ENCODE data around the gene KDM2A.

DNA sequence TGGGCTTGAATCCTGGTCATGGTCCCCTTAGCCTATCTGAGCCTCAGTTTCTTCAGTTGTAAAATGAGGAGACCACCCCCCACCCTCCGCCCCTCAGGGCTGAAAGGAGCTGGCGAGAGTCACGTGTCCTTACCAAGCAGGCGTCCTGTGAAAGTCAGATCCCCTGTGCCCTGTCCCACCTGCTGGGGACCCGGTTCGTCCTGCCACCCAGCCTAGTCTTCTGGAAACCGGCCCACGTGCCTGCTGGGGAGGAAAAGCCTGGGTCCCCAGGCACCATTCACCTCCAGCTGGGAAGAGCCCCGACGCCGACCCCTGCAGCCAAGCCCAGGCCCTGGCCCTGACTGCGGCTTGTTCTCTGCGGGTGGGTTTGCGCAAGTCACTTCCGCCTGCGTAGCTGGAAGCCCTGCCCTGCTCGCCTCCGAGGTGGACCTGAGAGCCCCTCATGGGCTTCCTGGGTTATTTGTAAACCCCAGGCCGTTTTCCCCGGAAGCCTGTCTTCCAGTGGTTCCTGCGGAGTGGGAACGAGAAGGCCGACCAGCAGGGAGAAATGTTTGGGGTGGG, 183.6 kb downstream of the KDM2A start:
- TF ChIP-seq EZH2 (IDR thresholded peaks at IDR 0.05; ENCODE audit: borderline replicate concordance, low read depth, low read length, severe bottlenecking) = no peak
- TF ChIP-seq, protein P1, sequence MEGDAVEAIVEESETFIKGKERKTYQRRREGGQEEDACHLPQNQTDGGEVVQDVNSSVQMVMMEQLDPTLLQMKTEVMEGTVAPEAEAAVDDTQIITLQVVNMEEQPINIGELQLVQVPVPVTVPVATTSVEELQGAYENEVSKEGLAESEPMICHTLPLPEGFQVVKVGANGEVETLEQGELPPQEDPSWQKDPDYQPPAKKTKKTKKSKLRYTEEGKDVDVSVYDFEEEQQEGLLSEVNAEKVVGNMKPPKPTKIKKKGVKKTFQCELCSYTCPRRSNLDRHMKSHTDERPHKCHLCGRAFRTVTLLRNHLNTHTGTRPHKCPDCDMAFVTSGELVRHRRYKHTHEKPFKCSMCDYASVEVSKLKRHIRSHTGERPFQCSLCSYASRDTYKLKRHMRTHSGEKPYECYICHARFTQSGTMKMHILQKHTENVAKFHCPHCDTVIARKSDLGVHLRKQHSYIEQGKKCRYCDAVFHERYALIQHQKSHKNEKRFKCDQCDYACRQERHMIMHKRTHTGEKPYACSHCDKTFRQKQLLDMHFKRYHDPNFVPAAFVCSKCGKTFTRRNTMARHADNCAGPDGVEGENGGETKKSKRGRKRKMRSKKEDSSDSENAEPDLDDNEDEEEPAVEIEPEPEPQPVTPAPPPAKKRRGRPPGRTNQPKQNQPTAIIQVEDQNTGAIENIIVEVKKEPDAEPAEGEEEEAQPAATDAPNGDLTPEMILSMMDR (IDR thresholded peaks at IDR 0.05; ENCODE audit: extremely low read depth in 1 of 2, insufficient read depth in 1 of 2, low read depth in 1 of 2, low read length in 2 of 2) = no peak
